Caco-2 (cell line): ENCODE results near the gene CELF5. TPM values are rescaled to one million over a fixed set of nuclear protein-coding genes. Genes with fewer than 3 reads are reported as not detected.
"Not testable (repeated sequence)": the region's sequence is repeated elsewhere in the genome, so short reads cannot be mapped to it uniquely, and the experiment has no call there.

Experiments used
- BruUV-seq: library from RNA; stranded (reverse); fragments of 400-500 nt; replicated peaks from 2 replicates; lab custom pipeline; 2021; lab: Mats Ljungman, UMichigan
- CTCF ChIA-PET: fragments of 300-600 bp; sonication (Branson Sonifier 250); formaldehyde crosslinking; loops from one replicate; lab custom pipeline; 2022; ENCODE audit warnings: antibody characterized with exemption; lab: Charles Lee
- POLR2A ChIA-PET: fragments of 300-600 bp; sonication (Branson Sonifier 250); formaldehyde crosslinking; loops from one replicate; lab custom pipeline; 2022; ENCODE audit warnings: antibody characterized with exemption; lab: Charles Lee
- DNase-seq, 2 experiments: peaks; one replicate each; pipeline versions ENCODE4 v3.0.0 to v3.0.0-alpha.2; 2020 to 2022
- H3K27me3 ChIP-seq: replicated peaks from 2 replicates; pipeline ENCODE4 v1.6.0; 2011; ENCODE audit warnings: low read length; ENCODE audit not compliant: control insufficient read depth, insufficient read depth
- H3K36me3 ChIP-seq: 2 replicates; pipeline ENCODE4 v1.5.1; 2011; ENCODE audit warnings: low read length; ENCODE audit not compliant: control insufficient read depth, insufficient read depth
- H3K4me1 ChIP-seq: fragments of 250-450 bp; sonication (Bioruptor Pico); 2 replicates; pipeline ENCODE4 v1.5.1; 2020; ENCODE audit warnings: mild to moderate bottlenecking
- H3K4me3 ChIP-seq: 2 replicates; pipeline ENCODE4 v1.5.1; 2011; ENCODE audit warnings: low read depth, mild to moderate bottlenecking, control low read depth, low read length
- H3K9me3 ChIP-seq: fragments of 250-450 bp; sonication (Bioruptor Pico); 2 replicates; pipeline ENCODE4 v1.5.1; 2020; ENCODE audit warnings: mild to moderate bottlenecking, moderate library complexity
- H3K27ac Mint-ChIP-seq: one replicate; pipeline ENCODE4 v1.8.0; 2022; ENCODE audit warnings: mixed read lengths; ENCODE audit not compliant: unreplicated experiment
- H3K27me3 Mint-ChIP-seq: one replicate; pipeline ENCODE4 v1.8.0; 2022; ENCODE audit warnings: mixed read lengths; ENCODE audit not compliant: insufficient read depth, unreplicated experiment
- H3K36me3 Mint-ChIP-seq: one replicate; pipeline ENCODE4 v1.8.0; 2022; ENCODE audit warnings: mild to moderate bottlenecking, mixed read lengths; ENCODE audit not compliant: insufficient read depth, unreplicated experiment
- H3K4me1 Mint-ChIP-seq: one replicate; pipeline ENCODE4 v1.8.0; 2022; ENCODE audit warnings: low read depth, mixed read lengths; ENCODE audit not compliant: unreplicated experiment
- H3K4me3 Mint-ChIP-seq: one replicate; pipeline ENCODE4 v1.8.0; 2022; ENCODE audit warnings: mild to moderate bottlenecking, moderate library complexity, mixed read lengths; ENCODE audit not compliant: unreplicated experiment
- H3K9me3 Mint-ChIP-seq: one replicate; pipeline ENCODE4 v1.8.0; 2022; ENCODE audit warnings: mixed read lengths; ENCODE audit not compliant: unreplicated experiment
- CTCF ChIP-seq, 2 experiments: fragments of 200-600 bp in 1 of 2; IDR thresholded peaks; 1 replicate in 1 of 2; 2 replicates in 1 of 2; pipeline versions ENCODE4 v1.5.1 to v1.8.0; 2011 to 2022; ENCODE audit warnings: antibody characterized with exemption in 1 of 2, control low read depth in 1 of 2, inconsistent platforms in 1 of 2, low read depth in 1 of 2, low read length in 1 of 2, mild to moderate bottlenecking in 1 of 2, moderate library complexity in 1 of 2; ENCODE audit not compliant: insufficient read depth in 1 of 2, severe bottlenecking in 1 of 2, unreplicated experiment in 1 of 2
- intact Hi-C: fragments of 100-400 bp; cut with micrococcal nuclease; formaldehyde crosslinking; loops from one replicate; pipeline ENCODE4 v1.10.0; 2022; ENCODE audit not compliant: unreplicated experiment
- total RNA-seq: library from RNA; stranded (reverse); gene quantifications from 2 replicates; pipeline ENCODE4 v1.2.3, GENCODE V29; 2022

The CELF5 gene
- total RNA-seq, 1 experiment from 2014 or later = 0.07 TPM

GRCh38 chr19:3189702-3190469 lies 34.6 kb upstream of the CELF5 start:
- ChIA-PET CTCF (interaction anchor here (0.6 kb wide), 1 partner anchor 21 kb away, joined by 3 read pairs; no protein-coding TSS in a partner anchor), POLR2A (interaction anchor here (0.6 kb wide), 1 partner anchor 317 kb away, joined by 3 read pairs; no protein-coding TSS in a partner anchor)
- BruUV-seq = no TSS peak
- Histone ChIP-seq H3K9me3 (no peaks in the 10 kb centered on the region), H3K36me3 (no peaks in the 10 kb centered on the region), H3K4me3 (no peak overlapping the region), H3K4me1 (peaks cover 9% of the 10 kb centered on the region; the same call in 1 of the 2 replicates), H3K27me3 (no peaks in the 10 kb centered on the region)
- no peak overlapping the region for H3K27ac Mint-ChIP-seq
- H3K4me3 Mint-ChIP-seq = no peak overlapping the region
- no peak for TF ChIP-seq CTCF (IDR thresholded peaks at IDR 0.05; ENCODE audit: insufficient read depth in 1 of 2, low read depth in 1 of 2, low read length in 1 of 2, severe bottlenecking in 1 of 2, unreplicated experiment in 1 of 2)
- peaks cover 21% of the 10 kb centered on the region for H3K36me3 Mint-ChIP-seq
- no peaks in the 10 kb centered on the region for H3K9me3 Mint-ChIP-seq
- H3K4me1 Mint-ChIP-seq = peaks cover 14% of the 10 kb centered on the region
- H3K27me3 Mint-ChIP-seq = no peaks in the 10 kb centered on the region
- DNase-seq = no peak
- intact Hi-C loops = no loop called here

- intact Hi-C loops = no loop called here
- no peak for DNase-seq
- no peaks in the 10 kb centered on the region for H3K9me3 Mint-ChIP-seq
- H3K4me3 ChIP-seq = no peak overlapping the region
- peaks cover 14% of the 10 kb centered on the region for H3K4me1 Mint-ChIP-seq
- TF ChIP-seq CTCF (IDR thresholded peaks at IDR 0.05; ENCODE audit: insufficient read depth in 1 of 2, low read depth in 1 of 2, low read length in 1 of 2, severe bottlenecking in 1 of 2, unreplicated experiment in 1 of 2) = no peak
- ChIA-PET POLR2A (no interaction called here), CTCF (interaction anchor here (0.6 kb wide), 1 partner anchor 20 kb away, joined by 3 read pairs; no protein-coding TSS in a partner anchor)
- H3K36me3 ChIP-seq = no peaks in the 10 kb centered on the region
- no peaks in the 10 kb centered on the region for H3K27me3 ChIP-seq
- peaks cover 9% of the 10 kb centered on the region; the same call in 1 of the 2 replicates for H3K4me1 ChIP-seq
- H3K9me3 ChIP-seq = no peaks in the 10 kb centered on the region
- H3K27ac Mint-ChIP-seq = no peak overlapping the region
- no peak overlapping the region for H3K4me3 Mint-ChIP-seq
- no peaks in the 10 kb centered on the region for H3K27me3 Mint-ChIP-seq
- BruUV-seq = no TSS peak
- peaks cover 21% of the 10 kb centered on the region for H3K36me3 Mint-ChIP-seq
Observed at GRCh38 chr19:3190470-3190770, 34.0 kb upstream of the CELF5 start.

GRCh38 chr19:3190921-3191805 lies 33.3 kb upstream of the CELF5 start:
- no peaks in the 10 kb centered on the region for H3K9me3 ChIP-seq
- ChIA-PET POLR2A (no interaction called here), CTCF (no interaction called here)
- Mint-ChIP-seq H3K4me3 (no peak overlapping the region), H3K9me3 (no peaks in the 10 kb centered on the region), H3K27me3 (no peaks in the 10 kb centered on the region), H3K36me3 (peaks cover 21% of the 10 kb centered on the region), H3K27ac (no peak overlapping the region), H3K4me1 (peaks cover 14% of the 10 kb centered on the region)
- peaks cover 9% of the 10 kb centered on the region; the same call in 1 of the 2 replicates for H3K4me1 ChIP-seq
- no peak for DNase-seq
- BruUV-seq = no TSS peak
- intact Hi-C loops = no loop called here
- no peak overlapping the region for H3K4me3 ChIP-seq
- no peak for TF ChIP-seq CTCF (IDR thresholded peaks at IDR 0.05; ENCODE audit: insufficient read depth in 1 of 2, low read depth in 1 of 2, low read length in 1 of 2, severe bottlenecking in 1 of 2, unreplicated experiment in 1 of 2)
- H3K36me3 ChIP-seq = no peaks in the 10 kb centered on the region
- H3K27me3 ChIP-seq = no peaks in the 10 kb centered on the region

- CTCF ChIA-PET, H3K27ac Mint-ChIP-seq, POLR2A ChIA-PET, H3K4me3 ChIP-seq, H3K9me3 ChIP-seq, H3K4me3 Mint-ChIP-seq, H3K9me3 Mint-ChIP-seq, DNase-seq, H3K27me3 Mint-ChIP-seq, H3K27me3 ChIP-seq, H3K36me3 ChIP-seq, BruUV-seq, intact Hi-C loops, H3K4me1 ChIP-seq: not testable (repeated sequence)
- Mint-ChIP-seq H3K4me1 (peaks cover 13% of the 10 kb centered on the region), H3K36me3 (peaks cover 21% of the 10 kb centered on the region)
Observed at GRCh38 chr19:3191806-3192104, 32.7 kb upstream of the CELF5 start.
